GM12872 (cell line): Measurements from ENCODE around the gene MRPS12.

Experiments used
- TF ChIP-seq, protein P1 (sequence below): IDR thresholded peaks from 3 replicates; pipeline ENCODE4 v1.5.1; 2011; ENCODE audit warnings: low read depth, mild to moderate bottlenecking, low read length, moderate library complexity; ENCODE audit not compliant: insufficient read depth

Gene MRPS12

DNA sequence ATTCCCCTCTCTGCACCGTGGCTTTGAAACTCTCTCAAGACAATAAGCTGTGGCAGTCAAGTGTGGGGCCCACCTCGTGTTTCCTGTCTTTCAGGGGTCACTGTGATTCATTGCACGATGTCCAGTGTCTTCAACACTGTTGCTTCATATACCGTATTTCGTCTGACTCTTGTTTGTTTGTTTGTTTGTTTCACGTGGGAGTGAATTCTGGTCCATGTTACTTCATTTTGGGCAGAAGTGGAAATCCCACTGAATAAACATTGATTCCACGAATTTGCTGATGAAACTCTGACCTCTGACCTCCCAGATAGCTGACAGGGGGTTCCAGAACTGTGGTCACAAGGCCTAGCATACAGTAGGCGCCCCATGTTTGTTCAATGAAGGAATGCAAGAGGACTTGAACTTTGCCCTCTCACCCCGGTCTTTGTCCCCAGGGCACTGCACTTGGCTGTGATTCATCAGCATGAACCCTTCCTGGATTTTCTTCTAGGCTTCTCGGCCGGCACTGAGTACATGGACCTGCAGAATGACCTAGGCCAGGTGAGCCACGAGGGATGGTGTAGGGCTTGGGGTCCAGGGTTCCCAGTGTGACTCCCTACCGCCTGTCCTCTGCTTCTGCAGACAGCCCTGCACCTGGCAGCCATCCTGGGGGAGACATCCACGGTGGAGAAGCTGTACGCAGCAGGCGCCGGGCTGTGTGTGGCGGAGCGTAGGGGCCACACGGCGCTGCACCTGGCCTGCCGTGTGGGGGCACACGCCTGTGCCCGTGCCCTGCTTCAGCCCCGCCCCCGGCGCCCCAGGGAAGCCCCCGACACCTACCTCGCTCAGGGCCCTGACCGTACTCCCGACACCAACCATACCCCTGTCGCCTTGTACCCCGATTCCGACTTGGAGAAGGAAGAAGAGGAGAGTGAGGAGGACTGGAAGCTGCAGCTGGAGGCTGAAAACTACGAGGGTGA is 25.9 kb upstream of the MRPS12 start:
- TF ChIP-seq, protein P1, sequence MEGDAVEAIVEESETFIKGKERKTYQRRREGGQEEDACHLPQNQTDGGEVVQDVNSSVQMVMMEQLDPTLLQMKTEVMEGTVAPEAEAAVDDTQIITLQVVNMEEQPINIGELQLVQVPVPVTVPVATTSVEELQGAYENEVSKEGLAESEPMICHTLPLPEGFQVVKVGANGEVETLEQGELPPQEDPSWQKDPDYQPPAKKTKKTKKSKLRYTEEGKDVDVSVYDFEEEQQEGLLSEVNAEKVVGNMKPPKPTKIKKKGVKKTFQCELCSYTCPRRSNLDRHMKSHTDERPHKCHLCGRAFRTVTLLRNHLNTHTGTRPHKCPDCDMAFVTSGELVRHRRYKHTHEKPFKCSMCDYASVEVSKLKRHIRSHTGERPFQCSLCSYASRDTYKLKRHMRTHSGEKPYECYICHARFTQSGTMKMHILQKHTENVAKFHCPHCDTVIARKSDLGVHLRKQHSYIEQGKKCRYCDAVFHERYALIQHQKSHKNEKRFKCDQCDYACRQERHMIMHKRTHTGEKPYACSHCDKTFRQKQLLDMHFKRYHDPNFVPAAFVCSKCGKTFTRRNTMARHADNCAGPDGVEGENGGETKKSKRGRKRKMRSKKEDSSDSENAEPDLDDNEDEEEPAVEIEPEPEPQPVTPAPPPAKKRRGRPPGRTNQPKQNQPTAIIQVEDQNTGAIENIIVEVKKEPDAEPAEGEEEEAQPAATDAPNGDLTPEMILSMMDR: no peak

DNA sequence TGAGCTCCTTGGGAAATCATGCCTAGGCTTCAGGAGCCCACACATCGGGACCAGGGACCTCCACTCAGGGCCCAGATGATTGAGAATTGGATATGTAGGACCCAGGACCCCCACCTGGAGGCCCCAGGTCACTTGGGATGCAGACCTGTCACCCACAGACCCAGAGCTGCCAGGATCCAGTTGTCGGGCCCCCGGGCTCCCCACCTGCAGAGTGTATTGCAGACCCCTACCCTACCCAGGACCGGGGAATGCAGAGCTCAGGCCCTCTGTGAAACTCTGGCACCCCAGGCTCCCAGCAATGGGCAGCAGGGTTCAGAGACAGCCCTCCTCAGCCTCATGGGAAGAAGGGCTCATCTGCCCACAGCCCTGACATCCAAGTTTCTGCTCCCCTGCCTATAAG is 25.1 kb upstream of the MRPS12 start:
- TF ChIP-seq, protein P1: no peak

DNA sequence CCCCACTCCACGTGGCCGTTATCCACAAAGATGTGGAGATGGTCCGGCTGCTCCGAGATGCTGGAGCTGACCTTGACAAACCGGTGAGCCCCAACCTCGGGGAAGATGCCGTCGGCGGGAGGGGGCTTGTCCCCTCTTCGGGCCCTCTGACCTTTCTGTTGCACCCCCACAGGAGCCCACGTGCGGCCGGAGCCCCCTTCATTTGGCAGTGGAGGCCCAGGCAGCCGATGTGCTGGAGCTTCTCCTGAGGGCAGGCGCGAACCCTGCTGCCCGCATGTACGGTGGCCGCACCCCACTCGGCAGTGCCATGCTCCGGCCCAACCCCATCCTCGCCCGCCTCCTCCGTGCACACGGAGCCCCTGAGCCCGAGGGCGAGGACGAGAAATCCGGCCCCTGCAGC is 23.5 kb upstream of the MRPS12 start:
- TF ChIP-seq, protein P1: no peak

DNA sequence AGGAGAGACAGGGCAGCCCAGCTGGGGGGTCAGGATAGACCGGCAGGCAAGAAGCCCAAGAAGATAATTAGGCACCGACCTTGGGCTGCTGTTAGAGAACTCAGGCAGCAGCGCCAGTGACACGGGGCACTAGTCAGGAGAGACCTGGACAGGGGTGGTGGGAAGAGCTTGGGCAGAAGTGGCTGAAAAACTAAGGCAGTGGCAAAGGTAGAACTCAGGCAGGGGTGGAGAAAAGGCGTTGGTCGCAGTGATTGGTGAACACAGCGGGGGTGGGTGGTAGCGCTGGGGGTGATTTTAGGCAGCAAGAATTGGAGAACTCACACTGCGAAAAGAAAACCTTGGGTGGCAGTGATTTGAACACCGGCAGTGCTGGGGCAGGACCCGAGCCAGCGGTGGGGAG is 23.1 kb upstream of the MRPS12 start:
- TF ChIP-seq, protein P1: no peak

DNA sequence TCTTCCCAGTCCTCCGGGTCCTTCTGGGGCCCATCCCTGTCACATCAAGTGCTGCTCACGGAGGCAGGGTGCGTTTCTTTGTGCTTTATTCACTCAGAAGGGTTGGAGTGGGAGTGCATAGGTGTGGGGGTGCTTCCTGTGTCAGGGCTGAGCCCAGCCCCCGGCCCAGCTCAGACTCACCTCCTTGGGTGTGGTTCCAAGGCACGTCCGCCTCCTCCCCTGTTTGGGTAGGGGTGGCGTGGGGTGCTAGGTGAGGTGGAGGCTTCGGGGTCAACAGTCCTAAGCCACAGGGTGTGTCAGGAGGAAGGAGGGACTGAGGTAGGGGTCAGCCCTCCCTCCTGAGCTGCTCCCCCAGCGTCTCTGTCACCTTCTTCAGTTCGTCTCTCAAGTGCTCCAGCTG is 21.8 kb upstream of the MRPS12 start:
- TF ChIP-seq, protein P1: no peak

DNA sequence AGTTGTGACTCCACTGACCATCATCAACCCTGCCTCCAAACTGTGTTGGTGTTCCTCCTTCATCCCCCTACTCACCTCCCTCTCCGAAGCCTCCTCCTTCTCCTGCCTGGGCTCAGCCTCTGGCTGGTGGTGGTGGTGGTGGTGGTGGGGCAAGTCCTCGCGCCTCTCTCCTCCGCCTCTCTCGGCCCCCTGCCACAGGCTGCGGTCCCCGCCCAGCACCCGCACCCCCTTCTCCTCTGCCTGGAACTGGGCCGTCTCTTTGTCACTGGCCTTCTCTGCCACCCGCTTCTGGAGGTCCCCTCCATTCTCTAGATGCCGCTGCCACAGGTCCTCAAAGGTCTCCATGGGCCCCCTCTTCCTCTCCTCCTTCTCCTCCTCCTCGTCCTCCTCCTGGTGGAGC is 20.3 kb upstream of the MRPS12 start:
- TF ChIP-seq, protein P1: no peak

DNA sequence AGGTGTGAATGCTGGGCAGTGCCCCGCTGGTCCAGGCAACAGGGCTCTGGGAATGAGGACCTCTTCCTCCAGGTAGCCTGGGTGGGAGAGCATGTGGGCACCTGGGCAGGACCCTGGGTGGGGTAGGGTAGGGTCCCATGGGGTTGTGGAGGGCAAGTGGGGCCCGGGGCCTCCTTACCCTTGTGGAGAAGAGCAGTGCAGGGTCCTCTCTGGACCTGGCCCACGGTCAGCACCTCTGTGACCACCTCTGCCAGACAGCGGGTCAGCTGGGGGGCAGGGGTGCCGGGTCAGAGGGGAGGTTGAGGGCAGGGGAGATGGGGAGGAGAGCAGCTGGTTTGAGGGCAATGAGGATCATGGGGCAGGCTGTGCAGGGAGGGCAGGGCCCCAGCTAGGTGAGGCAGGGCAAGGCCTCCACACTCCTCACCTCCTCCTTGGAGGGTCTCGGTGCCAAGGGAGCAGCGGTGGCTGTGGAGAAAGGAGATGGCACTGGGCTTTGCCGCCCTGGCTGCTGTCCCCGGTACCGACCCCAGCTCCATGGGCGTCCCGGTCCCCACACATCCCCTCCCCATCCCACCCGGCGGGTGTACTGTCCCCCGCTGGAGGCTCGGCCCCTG is 19.2 kb upstream of the MRPS12 start:
- TF ChIP-seq, protein P1: no peak
